Sigmoid colon (tissue), 3 donors: ENCODE results near the gene UGCG.

Source experiments
- POLR2A ChIP-seq, 2 donors: fragments of 450-650 bp; IDR thresholded peaks; one replicate each; pipeline ENCODE4 v1.6.1; 2016; ENCODE audit warnings: antibody characterized with exemption in 2 of 2, mild to moderate bottlenecking in 2 of 2, moderate library complexity in 2 of 2
- TF ChIP-seq, protein P1 (sequence below), 4 experiments: fragments of 450-650 bp in 3 of 4; fragments of 200-600 bp in 1 of 4; IDR thresholded peaks; one replicate each; pipeline ENCODE4 v1.5.1; 2016 to 2019; ENCODE audit warnings: antibody characterized with exemption in 4 of 4, mild to moderate bottlenecking in 3 of 4, moderate library complexity in 2 of 4

DNA sequence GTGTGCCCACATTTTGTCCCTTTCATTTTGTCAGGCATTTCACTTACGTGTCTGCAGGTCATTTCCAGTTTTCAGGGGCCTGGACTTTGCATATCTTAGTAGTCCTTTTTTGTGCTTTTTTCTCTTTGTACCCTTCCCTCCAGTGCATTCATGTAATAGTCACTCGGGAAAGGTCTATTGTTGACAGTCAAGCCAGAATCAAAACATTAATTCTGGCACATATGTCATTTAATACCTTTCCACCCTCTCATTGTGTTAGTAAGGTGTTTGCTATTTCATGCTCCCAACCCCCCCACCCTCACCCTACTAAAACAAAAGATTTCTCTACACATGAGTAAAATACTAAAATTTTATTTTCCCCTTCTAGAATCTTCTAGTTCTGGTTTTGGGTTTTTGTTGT, 42.7 kb downstream of the UGCG start:
- TF ChIP-seq, protein P1, sequence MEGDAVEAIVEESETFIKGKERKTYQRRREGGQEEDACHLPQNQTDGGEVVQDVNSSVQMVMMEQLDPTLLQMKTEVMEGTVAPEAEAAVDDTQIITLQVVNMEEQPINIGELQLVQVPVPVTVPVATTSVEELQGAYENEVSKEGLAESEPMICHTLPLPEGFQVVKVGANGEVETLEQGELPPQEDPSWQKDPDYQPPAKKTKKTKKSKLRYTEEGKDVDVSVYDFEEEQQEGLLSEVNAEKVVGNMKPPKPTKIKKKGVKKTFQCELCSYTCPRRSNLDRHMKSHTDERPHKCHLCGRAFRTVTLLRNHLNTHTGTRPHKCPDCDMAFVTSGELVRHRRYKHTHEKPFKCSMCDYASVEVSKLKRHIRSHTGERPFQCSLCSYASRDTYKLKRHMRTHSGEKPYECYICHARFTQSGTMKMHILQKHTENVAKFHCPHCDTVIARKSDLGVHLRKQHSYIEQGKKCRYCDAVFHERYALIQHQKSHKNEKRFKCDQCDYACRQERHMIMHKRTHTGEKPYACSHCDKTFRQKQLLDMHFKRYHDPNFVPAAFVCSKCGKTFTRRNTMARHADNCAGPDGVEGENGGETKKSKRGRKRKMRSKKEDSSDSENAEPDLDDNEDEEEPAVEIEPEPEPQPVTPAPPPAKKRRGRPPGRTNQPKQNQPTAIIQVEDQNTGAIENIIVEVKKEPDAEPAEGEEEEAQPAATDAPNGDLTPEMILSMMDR (IDR thresholded peaks at IDR 0.05) = no peak
- TF ChIP-seq POLR2A (IDR thresholded peaks at IDR 0.05) = no peak
